PC-9 (cell line): ENCODE results near the gene UGT1A10. TPM values are rescaled to one million over a fixed set of nuclear protein-coding genes. Genes with fewer than 3 reads are reported as not detected.

Experiments
- BruUV-seq: library from RNA; stranded (reverse); fragments of 400-500 nt; replicated peaks from 2 replicates; lab custom pipeline; 2021; lab: Mats Ljungman, UMichigan
- CTCF ChIA-PET: fragments of 300-600 bp; sonication (Branson Sonifier 250); formaldehyde crosslinking; loops from one replicate; lab custom pipeline; 2022; ENCODE audit warnings: antibody characterized with exemption; lab: Charles Lee
- POLR2A ChIA-PET: fragments of 300-600 bp; sonication (Branson Sonifier 250); formaldehyde crosslinking; loops from one replicate; lab custom pipeline; 2022; ENCODE audit warnings: antibody characterized with exemption; ENCODE audit not compliant: unreplicated experiment; lab: Charles Lee
- DNase-seq, 2 experiments: peaks; one replicate each; pipeline versions ENCODE4 v3.0.0 to v3.0.0-alpha.2; 2015 to 2022; ENCODE audit warnings: mixed read lengths in 1 of 2
- H2AFZ ChIP-seq: fragments of 200-600 bp; sonication (generic); 2 replicates; pipeline ENCODE4 v1.8.1; 2017; ENCODE audit warnings: antibody characterized with exemption
- H3F3A ChIP-seq: fragments of 200-600 bp; sonication (generic); 2 replicates; pipeline ENCODE4 v1.8.1; 2017; ENCODE audit warnings: antibody characterized with exemption, mild to moderate bottlenecking, low read depth; ENCODE audit not compliant: insufficient read depth
- H3K27ac ChIP-seq: fragments of 200-600 bp; sonication (generic); 2 replicates; pipeline ENCODE4 v1.6.1; 2016; ENCODE audit warnings: mixed run types
- H3K27me3 ChIP-seq: fragments of 200-600 bp; sonication (generic); 2 replicates; pipeline ENCODE4 v1.6.1; 2016; ENCODE audit warnings: low read depth, mixed run types; ENCODE audit not compliant: insufficient read depth
- H3K36me3 ChIP-seq: fragments of 200-600 bp; sonication (generic); 2 replicates; pipeline ENCODE4 v1.6.1; 2016; ENCODE audit warnings: low read depth, mixed run types
- H3K4me1 ChIP-seq: fragments of 200-600 bp; sonication (generic); replicated peaks from 2 replicates; pipeline ENCODE4 v1.6.1; 2016; ENCODE audit warnings: mixed run types; ENCODE audit not compliant: insufficient read depth
- H3K4me2 ChIP-seq: fragments of 200-600 bp; sonication (generic); 2 replicates; pipeline ENCODE4 v1.6.1; 2017; ENCODE audit warnings: mixed run types
- H3K4me3 ChIP-seq: fragments of 200-600 bp; sonication (generic); 2 replicates; pipeline ENCODE4 v1.6.1; 2016; ENCODE audit warnings: mixed run types
- H3K79me2 ChIP-seq: fragments of 200-600 bp; sonication (generic); 2 replicates; pipeline ENCODE4 v1.6.1; 2017; ENCODE audit warnings: low read depth, mixed run types
- H3K9me2 ChIP-seq: fragments of 200-600 bp; sonication (generic); 2 replicates; pipeline ENCODE4 v1.8.1; 2017; ENCODE audit warnings: mild to moderate bottlenecking; ENCODE audit not compliant: insufficient read depth
- H3K9me3 ChIP-seq: fragments of 200-600 bp; sonication (generic); 2 replicates; pipeline ENCODE4 v1.8.1; 2016; ENCODE audit warnings: low read depth; ENCODE audit not compliant: insufficient read depth
- H4K20me1 ChIP-seq: fragments of 200-600 bp; sonication (generic); 2 replicates; pipeline ENCODE4 v1.8.1; 2017; ENCODE audit not compliant: insufficient read depth
- EZH2 ChIP-seq: fragments of 200-600 bp; sonication (generic); IDR thresholded peaks from 2 replicates; pipeline ENCODE4 v1.8.0; 2017; ENCODE audit warnings: antibody characterized with exemption, low read depth
- intact Hi-C: fragments of 100-400 bp; cut with micrococcal nuclease; formaldehyde crosslinking; loops from one replicate; pipeline ENCODE4 v1.10.0; 2022; ENCODE audit not compliant: unreplicated experiment
- total RNA-seq: library from RNA; stranded (reverse); gene quantifications from 2 replicates; pipeline ENCODE4 v1.2.3, GENCODE V29; 2021
- TF ChIP-seq, protein P1 (sequence below): fragments of 200-600 bp; sonication (generic); conservative IDR thresholded peaks from 2 replicates; pipeline ENCODE4 v1.6.1; 2017; ENCODE audit warnings: mixed run types, antibody characterized with exemption, mild to moderate bottlenecking, moderate library complexity

UGT1A10 gene
- total RNA-seq, 1 experiment from 2014 or later = not detected

DNA sequence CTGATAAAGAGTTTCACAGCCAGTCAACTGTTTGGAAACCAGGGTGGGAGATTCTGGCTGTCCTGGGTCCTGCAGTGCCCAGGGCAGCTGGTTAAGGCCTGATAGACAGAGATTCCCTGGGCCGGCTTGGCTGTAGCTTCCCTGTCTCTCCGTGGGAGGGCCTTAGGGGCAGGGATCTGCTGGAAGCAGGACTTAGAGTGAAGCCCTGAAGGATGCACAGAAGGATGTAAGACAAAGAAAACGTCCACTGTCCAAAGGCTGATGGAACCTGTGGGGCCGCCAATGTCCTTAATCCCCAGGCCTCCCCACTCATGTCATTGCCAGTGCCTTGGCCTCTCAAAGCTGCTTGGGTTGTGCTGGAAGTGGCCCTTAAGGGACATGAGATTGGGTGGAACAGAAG is 174.8 kb downstream of the UGT1A10 start:
- no peaks in the 10 kb centered on the region for H3K9me3 ChIP-seq
- POLR2A ChIA-PET = no interaction called here
- H3K79me2 ChIP-seq = no peaks in the 10 kb centered on the region
- H3K27ac ChIP-seq = no peak overlapping the region
- no peaks in the 10 kb centered on the region for H3F3A ChIP-seq
- H2AFZ ChIP-seq = no peak overlapping the region
- H3K4me1 ChIP-seq = no peaks in the 10 kb centered on the region
- no peak overlapping the region for H3K4me3 ChIP-seq
- H4K20me1 ChIP-seq = no peaks in the 10 kb centered on the region
- no peaks in the 10 kb centered on the region; the same call in 1 of the 2 replicates for H3K27me3 ChIP-seq
- CTCF ChIA-PET = no interaction called here
- TF ChIP-seq, protein P1, sequence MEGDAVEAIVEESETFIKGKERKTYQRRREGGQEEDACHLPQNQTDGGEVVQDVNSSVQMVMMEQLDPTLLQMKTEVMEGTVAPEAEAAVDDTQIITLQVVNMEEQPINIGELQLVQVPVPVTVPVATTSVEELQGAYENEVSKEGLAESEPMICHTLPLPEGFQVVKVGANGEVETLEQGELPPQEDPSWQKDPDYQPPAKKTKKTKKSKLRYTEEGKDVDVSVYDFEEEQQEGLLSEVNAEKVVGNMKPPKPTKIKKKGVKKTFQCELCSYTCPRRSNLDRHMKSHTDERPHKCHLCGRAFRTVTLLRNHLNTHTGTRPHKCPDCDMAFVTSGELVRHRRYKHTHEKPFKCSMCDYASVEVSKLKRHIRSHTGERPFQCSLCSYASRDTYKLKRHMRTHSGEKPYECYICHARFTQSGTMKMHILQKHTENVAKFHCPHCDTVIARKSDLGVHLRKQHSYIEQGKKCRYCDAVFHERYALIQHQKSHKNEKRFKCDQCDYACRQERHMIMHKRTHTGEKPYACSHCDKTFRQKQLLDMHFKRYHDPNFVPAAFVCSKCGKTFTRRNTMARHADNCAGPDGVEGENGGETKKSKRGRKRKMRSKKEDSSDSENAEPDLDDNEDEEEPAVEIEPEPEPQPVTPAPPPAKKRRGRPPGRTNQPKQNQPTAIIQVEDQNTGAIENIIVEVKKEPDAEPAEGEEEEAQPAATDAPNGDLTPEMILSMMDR = no peak
- TF ChIP-seq EZH2 = no peak
- BruUV-seq = no TSS peak
- no peaks in the 10 kb centered on the region for H3K36me3 ChIP-seq
- no peak overlapping the region for H3K4me2 ChIP-seq
- intact Hi-C loops = no loop called here
- DNase-seq = no peak
- no peaks in the 10 kb centered on the region for H3K9me2 ChIP-seq

DNA sequence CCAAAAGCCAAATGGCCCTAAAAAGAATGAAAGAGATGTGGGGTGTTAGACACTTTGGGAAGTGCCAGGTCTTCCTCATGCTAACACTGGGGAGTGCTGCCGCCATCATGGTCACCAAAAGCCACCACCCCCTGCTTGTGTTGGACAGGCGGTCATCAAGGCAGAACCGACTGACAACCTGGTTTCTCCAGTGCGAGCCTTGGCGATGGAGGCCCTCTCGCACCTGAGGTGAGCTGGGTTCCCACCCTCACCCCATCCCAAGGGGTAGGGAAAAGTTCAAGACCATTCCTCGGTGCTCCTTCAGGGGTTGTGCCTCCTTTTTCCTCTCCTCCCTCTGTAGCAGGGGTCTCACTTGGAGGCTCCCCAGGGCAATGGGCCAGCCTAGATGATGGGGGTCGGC is 175.5 kb downstream of the UGT1A10 start:
- Histone ChIP-seq H4K20me1 (no peaks in the 10 kb centered on the region), H2AFZ (no peak overlapping the region), H3K4me1 (no peaks in the 10 kb centered on the region), H3K9me2 (no peaks in the 10 kb centered on the region), H3F3A (no peaks in the 10 kb centered on the region), H3K79me2 (no peaks in the 10 kb centered on the region), H3K27me3 (no peaks in the 10 kb centered on the region; the same call in 1 of the 2 replicates), H3K27ac (no peak overlapping the region), H3K9me3 (no peaks in the 10 kb centered on the region), H3K36me3 (no peaks in the 10 kb centered on the region), H3K4me3 (no peak overlapping the region), H3K4me2 (no peak overlapping the region)
- TF ChIP-seq, protein P1 = no peak
- no peak for TF ChIP-seq EZH2
- intact Hi-C loops = no loop called here
- CTCF ChIA-PET = no interaction called here
- no TSS peak for BruUV-seq
- POLR2A ChIA-PET = no interaction called here
- no peak for DNase-seq

GRCh38 chr2:233813236-233814055 is 177.2 kb downstream of the UGT1A10 start:
- no peaks in the 10 kb centered on the region for H3K4me1 ChIP-seq
- H3K9me2 ChIP-seq = no peaks in the 10 kb centered on the region
- intact Hi-C loops = no loop called here
- H3F3A ChIP-seq = no peaks in the 10 kb centered on the region
- H2AFZ ChIP-seq = no peak overlapping the region
- CTCF ChIA-PET = interaction anchor here (1.6 kb wide), 1 partner anchor 20 kb away, joined by 5 read pairs; no protein-coding TSS in a partner anchor
- no peak overlapping the region for H3K27ac ChIP-seq
- no peaks in the 10 kb centered on the region for H3K27me3 ChIP-seq
- H3K4me3 ChIP-seq = no peak overlapping the region
- no peaks in the 10 kb centered on the region for H3K9me3 ChIP-seq
- H3K4me2 ChIP-seq = no peak overlapping the region
- POLR2A ChIA-PET = interaction anchor here (0.7 kb wide), 1 partner anchor 389 kb away, joined by 4 read pairs; no protein-coding TSS in a partner anchor
- no peaks in the 10 kb centered on the region for H3K36me3 ChIP-seq
- DNase-seq = no peak
- no peak for TF ChIP-seq EZH2
- TF ChIP-seq, protein P1 = no peak
- H3K79me2 ChIP-seq = no peaks in the 10 kb centered on the region
- H4K20me1 ChIP-seq = no peaks in the 10 kb centered on the region
- no TSS peak for BruUV-seq
